HG03469 (cell line): ENCODE results near the gene LIM2.
"Not testable (repeated sequence)": the region's sequence is repeated elsewhere in the genome, so short reads cannot be mapped to it uniquely, and the experiment has no call there.

Source experiments
- ATAC-seq: cut with Tn5 transposase; IDR thresholded peaks from one replicate; pipeline ENCODE4 v1.9.1; 2021; ENCODE audit warnings: mild to moderate bottlenecking, moderate library complexity, moderate number of reproducible peaks; ENCODE audit not compliant: unreplicated experiment

Gene LIM2, protein sequence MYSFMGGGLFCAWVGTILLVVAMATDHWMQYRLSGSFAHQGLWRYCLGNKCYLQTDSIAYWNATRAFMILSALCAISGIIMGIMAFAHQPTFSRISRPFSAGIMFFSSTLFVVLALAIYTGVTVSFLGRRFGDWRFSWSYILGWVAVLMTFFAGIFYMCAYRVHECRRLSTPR

DNA sequence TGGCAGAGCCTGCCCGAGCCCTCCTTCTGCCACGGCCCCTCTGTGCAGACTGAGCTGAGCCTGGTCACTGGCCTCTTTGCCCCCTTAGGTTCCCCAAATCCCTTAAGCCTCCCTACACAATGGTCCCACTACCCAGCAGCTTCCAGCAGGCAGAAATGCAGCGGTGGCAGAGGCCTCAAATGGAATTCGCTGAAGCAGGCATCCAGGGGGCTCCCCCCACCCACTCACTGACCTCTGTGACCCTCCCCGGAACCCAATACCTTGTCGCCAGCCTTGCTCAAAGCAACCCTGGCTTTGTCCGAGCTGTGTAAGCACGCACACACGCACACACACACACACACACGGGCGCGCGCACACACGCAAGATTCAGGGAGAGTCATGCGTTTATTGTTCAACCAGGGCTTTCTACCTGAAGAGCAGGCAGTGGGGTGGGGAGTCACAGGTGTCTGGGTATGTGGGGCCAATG lies at the start of gene LIM2:
Gene LIM2 (minus strand): TSS at position 51 of the 466 bp plus-strand sequence. CDS start 531 bp downstream, outside the sequence.
- no peak for ATAC-seq

DNA sequence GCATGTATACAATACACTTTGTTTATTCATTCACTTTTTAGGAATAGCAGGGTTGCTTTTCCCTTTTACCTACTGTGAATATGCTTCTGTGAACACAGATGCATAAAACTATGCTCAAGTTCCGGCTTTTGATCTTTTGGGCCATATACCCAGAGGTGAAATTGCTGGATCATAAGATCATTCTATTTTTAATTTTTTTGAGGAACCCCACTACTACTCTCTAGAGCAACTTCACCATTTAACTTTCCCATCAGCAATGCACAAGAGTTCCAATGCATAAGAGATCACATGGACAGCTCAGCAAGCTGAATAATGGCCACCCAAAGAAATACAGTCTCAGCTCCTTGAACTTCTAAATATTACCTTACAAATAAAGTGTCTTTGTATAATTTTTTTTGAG lies 46.7 kb upstream of the LIM2 start:
- ATAC-seq = no peak

DNA sequence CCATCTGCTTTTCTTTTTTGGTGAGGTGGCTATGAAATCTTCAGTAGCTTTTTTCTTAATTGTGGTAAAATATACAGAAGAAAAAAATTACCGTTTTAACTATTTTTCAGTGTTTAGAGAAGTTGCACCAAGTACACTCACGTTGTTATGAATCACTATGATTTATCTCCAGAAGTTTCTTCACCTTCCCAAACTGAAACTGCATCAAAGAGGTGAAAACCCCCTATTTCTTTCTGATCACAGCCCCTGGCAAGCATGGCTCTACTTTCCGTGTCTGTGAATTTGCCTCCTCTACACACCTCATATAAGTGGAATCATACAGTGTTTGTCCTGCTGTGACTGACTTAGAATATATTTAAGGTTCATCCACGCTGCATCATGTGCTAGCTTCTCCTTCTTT lies 45.3 kb upstream of the LIM2 start:
- no peak for ATAC-seq

DNA sequence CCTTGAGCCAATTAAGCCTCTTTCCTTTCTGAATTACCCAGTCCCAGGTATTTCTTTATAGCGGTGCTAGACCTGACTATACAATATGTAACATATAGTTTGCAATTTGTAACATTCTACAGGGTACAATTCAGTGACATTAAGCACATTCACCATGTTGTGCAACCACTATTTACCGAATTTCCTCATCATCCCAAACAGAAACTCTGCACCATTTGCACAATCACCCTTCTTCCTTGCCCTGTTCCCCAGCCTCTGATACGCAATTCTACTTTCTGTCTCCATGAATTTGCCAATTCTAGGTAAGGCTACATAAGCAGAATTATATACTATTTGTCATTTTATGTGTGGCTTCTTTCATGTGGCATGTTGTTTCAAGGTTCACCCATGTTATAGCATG lies 43.4 kb upstream of the LIM2 start:
- ATAC-seq = no peak

DNA sequence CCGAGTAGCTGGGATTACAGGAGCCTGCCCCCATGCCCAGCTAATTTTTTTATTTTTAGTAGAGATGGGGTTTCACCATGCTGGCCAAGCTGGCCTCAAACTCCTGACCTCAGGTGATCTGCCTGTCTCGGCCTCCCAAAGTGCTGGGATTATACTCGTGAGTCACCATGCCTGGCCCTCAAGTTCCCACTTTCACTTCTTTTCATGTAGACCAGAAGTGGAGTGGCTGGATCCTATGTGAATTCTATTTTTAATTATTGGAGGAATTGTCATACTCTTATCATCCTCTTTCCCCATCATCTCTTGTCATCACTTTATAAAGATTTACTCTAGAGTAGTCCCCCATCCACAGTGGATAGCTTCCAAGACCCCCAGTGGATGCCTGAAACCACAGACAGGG lies 42.4 kb upstream of the LIM2 start:
- ATAC-seq = no peak

DNA sequence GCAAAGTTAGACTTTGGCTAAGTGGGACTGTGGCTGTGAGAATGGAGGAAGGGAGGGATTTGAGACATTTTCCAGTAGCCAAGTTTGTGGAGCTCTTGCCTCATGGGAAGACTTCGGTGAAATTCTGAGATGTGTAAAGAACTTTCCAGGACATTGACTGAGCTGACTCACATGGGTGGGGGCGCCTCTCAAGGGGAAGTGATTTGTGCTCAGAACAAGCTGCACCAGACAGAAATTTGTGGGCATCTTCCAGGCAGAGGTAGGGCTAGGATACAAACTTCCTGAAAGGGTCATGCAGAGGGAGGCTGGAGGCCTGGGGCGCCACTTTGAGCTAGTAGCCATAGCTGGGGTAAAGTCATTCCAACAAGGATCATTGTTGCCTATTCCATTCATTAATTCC lies 39.4 kb upstream of the LIM2 start:
- no peak for ATAC-seq

DNA sequence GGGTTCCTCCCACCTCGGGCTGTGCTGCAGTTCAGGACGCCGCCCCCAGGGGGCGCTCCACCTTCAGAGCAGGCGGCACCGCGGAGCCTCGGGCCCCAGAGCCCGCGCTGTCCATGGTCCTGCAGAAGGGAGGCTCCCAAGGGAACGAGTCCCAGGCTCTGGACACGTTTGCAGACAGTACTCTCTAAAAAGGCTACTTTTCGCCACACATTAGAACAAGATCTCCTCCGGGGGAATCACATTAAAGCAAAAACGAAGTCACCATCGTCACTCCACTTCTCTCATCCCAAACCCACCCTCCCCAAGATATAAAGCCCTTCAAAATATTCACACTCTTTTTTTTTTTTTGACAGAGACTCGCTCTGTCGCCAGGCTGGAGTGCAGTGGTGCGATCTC lies 34.3 kb upstream of the LIM2 start:
- ATAC-seq = no peak

DNA sequence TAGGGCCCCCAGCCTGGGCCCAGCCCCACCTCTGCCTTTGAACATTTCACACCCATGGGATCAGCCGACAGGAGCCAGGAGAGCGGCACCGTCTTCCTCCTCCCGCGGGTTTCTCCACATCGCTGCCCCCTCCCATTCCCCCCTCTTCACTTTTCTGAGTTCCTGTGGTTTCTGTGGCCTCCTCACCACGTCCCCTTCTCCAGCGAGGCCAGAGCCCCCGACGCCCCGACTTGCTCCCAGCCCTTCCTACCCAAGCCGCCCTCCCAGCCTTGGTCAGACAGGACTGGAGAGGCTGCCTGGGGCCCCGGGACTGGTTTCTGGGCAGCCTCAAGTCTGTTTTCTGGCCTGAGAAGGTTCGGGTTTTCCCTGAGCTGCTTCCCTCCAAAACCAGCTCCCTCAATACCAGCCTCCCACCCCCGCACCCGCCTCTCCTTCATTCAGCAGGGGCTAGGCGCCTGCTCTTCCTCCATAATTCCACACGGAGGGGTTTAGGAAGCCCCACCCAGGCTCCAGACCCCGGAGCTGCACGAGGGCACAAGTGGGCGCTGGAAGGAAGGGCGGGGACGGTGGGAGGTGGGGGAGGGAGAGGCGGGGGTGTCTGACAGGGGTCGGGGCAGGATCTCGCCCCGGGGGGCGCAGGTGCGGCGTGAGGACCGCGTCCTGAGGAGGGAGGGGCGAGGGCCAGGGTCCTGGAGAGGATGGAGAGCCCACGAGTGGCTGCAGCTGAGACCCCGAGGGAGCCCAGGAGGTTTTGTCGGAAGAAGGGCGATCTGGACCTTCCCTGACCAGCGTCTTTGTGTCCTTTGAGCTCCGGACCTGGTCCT lies 33.7 kb upstream of the LIM2 start:
- no peak for ATAC-seq

DNA sequence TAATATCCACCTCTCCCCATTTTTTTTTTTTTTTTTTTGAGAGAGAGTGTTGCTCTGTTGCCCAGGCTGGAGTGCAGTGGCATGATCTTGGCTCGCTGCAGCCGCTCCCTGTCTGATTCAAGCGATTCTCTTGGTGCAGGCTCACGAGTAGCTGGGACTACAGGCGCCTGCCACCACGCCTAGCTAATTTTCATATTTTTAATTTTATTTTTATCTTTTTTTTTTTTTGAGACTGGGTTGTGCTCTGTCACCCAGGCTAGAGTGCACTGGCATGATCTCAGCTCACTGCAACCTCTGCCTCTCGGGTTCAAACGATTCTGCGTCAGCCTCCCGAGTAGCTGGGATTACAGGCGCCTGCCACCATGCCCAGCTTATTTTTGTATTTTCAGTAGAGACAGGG lies 32.7 kb upstream of the LIM2 start:
- ATAC-seq = not testable (repeated sequence)

DNA sequence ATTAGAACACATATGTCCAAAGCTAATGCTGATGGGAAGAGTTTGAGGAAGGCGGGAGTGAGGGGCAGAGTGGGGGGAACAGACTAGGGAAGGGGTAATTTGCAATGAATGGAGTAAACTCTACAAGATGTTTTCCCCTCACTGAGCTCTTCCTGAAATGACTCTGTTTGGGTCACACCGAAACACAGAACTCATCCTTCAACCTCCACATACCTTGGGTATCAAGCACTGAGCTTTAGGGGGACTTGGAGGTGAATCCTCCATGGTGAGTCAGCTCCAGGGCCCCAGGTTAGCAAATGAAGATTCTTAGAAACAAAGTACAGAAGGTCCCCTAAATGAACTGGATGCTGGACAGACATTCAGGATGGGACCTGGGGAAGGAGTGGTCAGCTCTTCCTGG lies 30.9 kb upstream of the LIM2 start:
- ATAC-seq = no peak

DNA sequence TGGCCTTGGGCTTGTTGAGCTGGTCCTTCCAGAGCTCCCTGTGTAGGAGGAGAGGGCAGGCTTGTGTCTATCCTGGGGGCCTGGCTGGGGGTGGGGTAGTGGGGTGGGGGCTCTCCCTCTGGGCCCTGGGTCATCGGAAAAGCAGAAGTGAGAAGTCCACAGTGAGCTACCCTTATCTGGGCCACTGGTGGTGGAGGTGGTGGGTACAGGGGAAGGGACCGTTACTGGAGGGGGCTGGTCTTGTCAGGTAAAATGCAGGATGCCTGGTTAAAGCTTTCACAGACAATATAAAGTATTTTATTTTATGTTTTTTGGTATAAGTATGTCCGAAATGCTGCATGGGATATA lies 30.0 kb upstream of the LIM2 start:
- ATAC-seq = no peak

DNA sequence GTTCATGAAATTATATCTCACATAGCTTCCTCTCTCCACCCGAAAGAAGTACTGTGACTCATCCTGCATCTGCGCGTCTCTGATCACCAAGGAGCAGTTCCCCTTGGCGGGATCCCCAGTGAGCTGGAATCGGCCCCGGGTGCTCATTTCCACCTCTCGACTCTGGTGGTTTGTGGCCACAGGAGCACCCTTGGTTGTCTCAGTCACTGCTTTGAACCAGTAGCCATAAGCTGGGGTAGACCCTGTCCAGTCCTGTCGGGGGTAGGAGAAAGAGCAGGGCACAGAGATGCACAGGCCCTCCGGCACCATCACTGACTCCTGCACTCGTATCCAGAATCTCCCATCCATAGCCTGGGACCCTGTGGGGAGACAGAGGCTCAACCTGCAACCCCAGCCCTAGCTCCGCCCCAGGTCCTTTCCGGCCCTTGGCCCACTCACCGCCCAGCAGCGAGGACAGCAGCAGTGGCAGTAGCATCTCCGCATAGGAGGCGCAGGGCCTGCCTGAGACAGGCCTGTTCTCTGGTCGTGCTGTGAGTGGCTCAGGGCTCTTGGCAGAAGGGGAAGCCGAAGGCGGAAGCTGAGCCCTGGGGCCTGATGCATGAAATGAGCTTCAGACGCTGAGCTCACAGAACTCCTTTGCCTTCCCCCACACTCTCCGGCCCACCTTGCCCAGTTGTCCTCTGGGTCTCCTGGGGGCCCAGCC lies 29.5 kb upstream of the LIM2 start, which contains the start of gene SIGLEC10:
Gene SIGLEC10 (minus strand): TSS at position 536 of the 703 bp plus-strand sequence. CDS start 61 bp downstream, at position 475.
- no peak for ATAC-seq

DNA sequence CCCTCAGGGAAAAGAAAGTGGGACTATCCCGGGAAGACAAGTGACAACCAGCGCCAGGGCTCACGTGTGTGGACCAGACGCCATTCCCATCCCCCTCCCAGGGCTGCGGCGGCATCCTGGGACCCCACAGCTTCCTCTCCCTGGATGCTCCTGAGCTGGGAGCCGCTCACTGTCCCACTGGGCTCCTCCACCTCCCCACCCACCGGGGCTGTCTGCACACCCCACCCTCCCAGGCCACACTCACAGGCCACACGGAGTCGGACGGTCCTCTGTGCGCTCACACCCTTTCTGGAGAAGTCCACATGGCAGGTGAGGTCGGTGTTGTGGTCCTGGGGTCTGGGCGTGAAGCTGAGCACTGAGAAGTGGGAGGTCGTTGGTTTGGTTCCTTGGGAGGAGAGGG lies 28.6 kb upstream of the LIM2 start:
- ATAC-seq = not testable (repeated sequence)

DNA sequence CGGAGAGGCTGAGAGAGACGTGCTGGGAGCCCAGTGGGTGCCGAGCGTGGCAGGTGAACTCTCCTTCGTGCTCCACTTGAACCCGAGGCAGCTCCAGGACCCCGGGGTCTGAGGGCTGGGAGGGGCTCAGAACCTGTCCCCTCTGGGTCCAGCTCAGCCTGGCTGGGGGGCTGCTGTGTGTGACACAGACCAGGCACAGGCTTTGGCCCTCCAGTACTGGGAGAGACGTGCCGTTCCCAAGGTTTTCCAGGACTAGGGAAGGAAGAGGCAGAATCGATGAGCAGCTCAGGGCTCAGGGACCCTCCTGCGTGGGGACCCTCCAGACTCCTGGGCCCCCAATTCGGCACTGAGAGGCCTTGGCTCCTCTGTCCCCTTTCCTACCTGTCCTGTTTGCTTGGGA lies 27.4 kb upstream of the LIM2 start:
- ATAC-seq = no peak

DNA sequence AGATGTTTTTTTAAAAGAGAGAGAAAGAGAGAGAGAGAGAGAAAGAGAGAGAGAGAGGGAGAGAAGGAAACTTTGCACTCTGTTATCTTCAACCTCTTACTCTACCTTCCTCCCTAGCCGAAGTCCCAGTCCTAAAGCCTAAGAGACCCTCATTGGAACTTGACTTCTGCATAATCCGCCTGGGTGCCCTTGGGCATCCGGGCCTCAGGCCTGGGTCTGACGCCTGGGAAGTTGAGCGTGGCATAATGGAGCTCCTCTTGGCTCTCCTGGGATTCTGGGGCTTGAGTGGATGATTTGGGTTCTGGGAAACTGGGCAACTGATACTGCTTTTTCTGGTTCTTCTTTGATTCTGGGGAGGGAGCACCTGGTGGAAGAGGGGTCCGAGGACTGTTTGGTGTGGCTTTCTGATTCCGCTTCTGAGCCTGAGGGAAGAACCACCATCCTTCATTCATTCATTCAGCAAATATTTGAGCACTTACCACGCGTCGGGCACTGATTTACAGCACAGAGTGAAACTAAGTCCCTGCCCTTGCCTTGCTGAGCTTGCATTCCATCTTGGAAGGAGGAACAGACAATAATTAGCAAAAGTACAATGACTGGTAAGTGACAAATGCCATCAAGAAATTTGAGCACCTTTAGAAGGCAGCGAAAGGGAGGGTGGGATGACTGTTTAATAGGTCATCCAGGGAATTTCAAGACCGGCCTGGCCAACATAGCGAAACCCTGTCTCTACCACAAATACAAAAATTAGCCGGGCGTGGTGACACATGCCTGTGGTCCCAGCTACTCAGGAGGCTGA lies 23.4 kb upstream of the LIM2 start:
- ATAC-seq = no peak

DNA sequence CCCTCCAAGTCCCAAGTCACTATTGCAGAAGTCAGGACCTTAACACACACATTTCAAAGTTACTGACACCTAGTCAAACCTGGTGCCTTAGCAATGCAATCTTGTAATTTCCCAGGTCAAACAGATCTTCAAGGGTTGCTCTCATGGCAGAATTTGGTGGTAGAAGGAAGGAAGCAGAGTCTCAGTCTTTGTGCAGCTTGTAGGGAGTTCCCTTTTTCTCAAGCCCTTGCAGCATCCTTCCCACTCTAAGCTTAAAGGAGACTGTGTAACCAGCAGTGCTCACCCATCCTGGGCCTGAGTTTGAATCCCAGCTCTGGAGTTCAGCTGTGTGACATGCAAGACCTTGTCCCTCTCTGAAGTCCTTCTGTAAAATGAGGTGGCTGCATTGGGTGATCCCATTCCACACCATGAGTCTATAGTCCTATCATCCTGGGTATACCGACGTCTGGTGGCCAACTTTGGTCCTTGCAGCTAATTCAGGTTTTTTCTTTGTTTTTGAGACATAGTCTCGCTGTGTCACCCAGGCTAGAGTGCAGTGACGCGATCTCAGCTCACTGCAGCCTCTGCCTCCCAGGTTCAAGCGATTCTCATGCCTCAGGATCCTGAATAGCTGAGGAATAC lies 19.8 kb upstream of the LIM2 start:
- no peak for ATAC-seq

DNA sequence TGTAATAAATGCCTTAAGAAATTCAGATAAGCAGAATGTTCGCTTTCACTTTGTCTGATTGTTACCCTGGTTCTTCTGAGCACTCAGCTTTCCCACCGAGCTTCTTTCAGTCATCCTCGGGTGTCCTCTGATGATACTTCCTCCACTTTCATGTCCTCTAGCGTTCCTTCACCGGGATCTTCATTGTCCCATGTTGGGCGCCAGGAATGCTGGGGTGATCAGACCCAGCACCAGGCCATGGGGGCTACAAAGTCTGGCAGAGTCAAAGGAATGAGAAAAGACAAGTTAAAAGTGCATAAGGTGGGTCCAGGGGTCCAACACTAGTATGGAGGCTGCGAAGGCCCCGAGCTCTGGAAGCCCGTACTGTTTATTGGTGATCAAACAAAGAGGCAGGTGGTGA lies 14.3 kb upstream of the LIM2 start:
- ATAC-seq = no peak

DNA sequence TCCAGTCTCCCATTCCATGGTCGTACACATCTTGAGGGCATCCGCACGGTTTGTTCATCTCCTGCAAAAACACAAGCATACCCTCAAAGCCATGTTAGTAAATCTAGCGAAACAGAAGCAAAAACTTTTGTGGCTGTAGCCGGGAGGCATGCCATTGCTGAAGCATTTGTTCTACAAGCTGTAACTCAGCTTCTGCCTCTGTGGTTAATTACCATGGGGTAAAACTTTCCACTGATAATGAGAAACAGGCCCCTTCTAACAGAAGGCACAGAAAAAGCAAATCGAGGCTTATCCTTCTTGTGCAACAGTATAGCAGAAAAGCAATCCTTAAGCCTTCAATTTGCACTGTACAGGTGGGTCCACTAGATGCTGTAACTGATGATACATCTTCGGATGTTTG lies 12.2 kb upstream of the LIM2 start:
- ATAC-seq = not testable (repeated sequence)

DNA sequence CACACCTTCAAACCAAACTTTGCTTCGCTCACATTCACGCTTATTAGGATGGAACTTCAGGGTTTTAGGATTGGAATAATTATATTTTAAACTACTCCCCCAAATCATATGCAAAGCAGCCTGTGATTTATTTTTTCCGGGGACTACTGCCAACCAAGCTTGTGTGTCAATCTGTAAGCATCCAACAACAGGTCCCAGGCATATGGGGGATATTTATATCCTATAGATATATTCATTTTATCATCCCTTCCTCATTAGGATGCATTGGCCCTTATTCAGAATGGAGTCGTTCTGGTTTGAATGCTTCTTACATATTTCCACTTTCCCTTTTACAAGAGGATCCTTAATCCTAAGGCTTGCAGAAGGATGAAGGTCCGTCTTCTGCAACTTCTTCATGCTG lies 11.5 kb upstream of the LIM2 start:
- no peak for ATAC-seq

DNA sequence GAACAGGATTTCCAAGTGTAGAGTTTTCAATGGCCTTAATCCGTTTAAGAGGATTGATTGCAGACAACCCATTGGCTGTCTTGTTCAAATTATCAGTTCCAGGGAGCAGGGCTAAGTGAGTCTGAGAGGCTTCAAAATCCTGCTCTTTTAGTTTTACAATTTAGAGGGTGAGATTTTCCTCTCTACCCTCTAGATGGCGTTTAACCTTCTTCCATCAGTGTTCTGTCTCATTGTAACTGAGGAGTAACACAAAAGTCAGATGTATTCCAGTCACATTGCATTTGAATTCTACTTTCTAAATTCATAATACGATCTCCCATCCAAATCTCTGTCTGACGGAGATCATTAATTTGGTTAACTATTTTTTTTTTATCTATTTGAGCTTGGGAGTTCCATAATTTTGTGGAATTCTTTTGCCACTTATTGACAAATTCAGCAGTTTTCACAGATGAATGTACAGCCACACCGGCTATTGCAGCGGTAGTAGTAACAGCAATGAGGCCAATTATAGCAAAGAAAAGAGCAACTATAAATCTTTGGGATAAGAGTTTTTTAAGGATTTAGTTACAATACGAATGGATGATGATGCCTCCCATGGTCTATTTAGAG lies 10.4 kb upstream of the LIM2 start:
- no peak for ATAC-seq
